ENCODE measurements around the gene PCTP. TPM values are rescaled to one million over a fixed set of nuclear protein-coding genes. Genes with fewer than 3 reads are reported as not detected.

PCTP gene
- total RNA-seq, 1 donor from 2014 or later = 28.1 TPM

GRCh38 chr17:55740511-55741355 lies 10.1 kb upstream of the PCTP start:
- Histone ChIP-seq H3K9me3 (no peaks in the 10 kb centered on the region), H3K4me3 (no peak overlapping the region), H3K27ac (no peak overlapping the region), H3K4me1 (peaks cover 4% of the 10 kb centered on the region), H3K27me3 (ENCODE audit: low read depth) (no peaks in the 10 kb centered on the region), H3K36me3 (no peaks in the 10 kb centered on the region)
- intact Hi-C loops (cut with DNase I) = no loop called here
- no peak for ATAC-seq
- no peak for TF ChIP-seq CTCF (IDR thresholded peaks at IDR 0.05)
- DNase-seq = no peak

GRCh38 chr17:55741356-55741700 lies 9.5 kb upstream of the PCTP start:
- no peak overlapping the region for H3K27ac ChIP-seq
- no peak for TF ChIP-seq CTCF (IDR thresholded peaks at IDR 0.05)
- intact Hi-C loops (cut with DNase I) = no loop called here
- no peaks in the 10 kb centered on the region for H3K4me1 ChIP-seq
- ATAC-seq = no peak
- no peak overlapping the region for H3K4me3 ChIP-seq
- no peaks in the 10 kb centered on the region for H3K27me3 ChIP-seq (ENCODE audit: low read depth)
- no peak for DNase-seq
- H3K9me3 ChIP-seq = no peaks in the 10 kb centered on the region
- no peaks in the 10 kb centered on the region for H3K36me3 ChIP-seq

GRCh38 chr17:55742272-55743102 lies 8.4 kb upstream of the PCTP start:
- Histone ChIP-seq H3K4me3 (no peak overlapping the region), H3K36me3 (no peaks in the 10 kb centered on the region), H3K27ac (no peak overlapping the region), H3K27me3 (ENCODE audit: low read depth) (no peaks in the 10 kb centered on the region), H3K9me3 (no peaks in the 10 kb centered on the region), H3K4me1 (no peaks in the 10 kb centered on the region)
- no peak for DNase-seq
- intact Hi-C loops (cut with DNase I) = no loop called here
- TF ChIP-seq CTCF (IDR thresholded peaks at IDR 0.05) = no peak
- ATAC-seq = no peak

GRCh38 chr17:55743103-55743679 lies 7.7 kb upstream of the PCTP start:
- Histone ChIP-seq H3K9me3 (no peaks in the 10 kb centered on the region), H3K27me3 (ENCODE audit: low read depth) (no peaks in the 10 kb centered on the region), H3K36me3 (no peaks in the 10 kb centered on the region), H3K4me1 (no peaks in the 10 kb centered on the region), H3K4me3 (no peak overlapping the region), H3K27ac (no peak overlapping the region)
- TF ChIP-seq CTCF (IDR thresholded peaks at IDR 0.05) = no peak
- DNase-seq = no peak
- intact Hi-C loops (cut with DNase I) = no loop called here
- no peak for ATAC-seq

- no peaks in the 10 kb centered on the region for H3K27me3 ChIP-seq (ENCODE audit: low read depth)
- no peak overlapping the region for H3K27ac ChIP-seq
- intact Hi-C loops (cut with DNase I) = no loop called here
- no peaks in the 10 kb centered on the region for H3K9me3 ChIP-seq
- DNase-seq (no peak), ATAC-seq (no peak)
- H3K4me3 ChIP-seq = no peak overlapping the region
- no peaks in the 10 kb centered on the region for H3K36me3 ChIP-seq
- no peaks in the 10 kb centered on the region for H3K4me1 ChIP-seq
- TF ChIP-seq CTCF (IDR thresholded peaks at IDR 0.05) = no peak
These were observed 5.6 kb upstream of the PCTP start for GRCh38 chr17:55745258-55745657.

Measured in lower lobe of right lung (tissue), 2 donors.